NOMO-1 treated with dmso at 0.1 percent for 144 hours (cell line): Measurements from ENCODE around the gene KCNE4.

Experiments
- DNase-seq: peaks from one replicate; lab custom pipeline; 2025; ENCODE audit not compliant: unreplicated experiment; lab: John Stamatoyannopoulos, UW

The KCNE4 gene

GRCh38 chr2:223051693-223052289 is at the start of gene KCNE4:
Gene KCNE4 (plus strand): TSS chr2:223052190. CDS start chr2:223052831, 641 bp downstream.
- DNase-seq = no peak

DNA sequence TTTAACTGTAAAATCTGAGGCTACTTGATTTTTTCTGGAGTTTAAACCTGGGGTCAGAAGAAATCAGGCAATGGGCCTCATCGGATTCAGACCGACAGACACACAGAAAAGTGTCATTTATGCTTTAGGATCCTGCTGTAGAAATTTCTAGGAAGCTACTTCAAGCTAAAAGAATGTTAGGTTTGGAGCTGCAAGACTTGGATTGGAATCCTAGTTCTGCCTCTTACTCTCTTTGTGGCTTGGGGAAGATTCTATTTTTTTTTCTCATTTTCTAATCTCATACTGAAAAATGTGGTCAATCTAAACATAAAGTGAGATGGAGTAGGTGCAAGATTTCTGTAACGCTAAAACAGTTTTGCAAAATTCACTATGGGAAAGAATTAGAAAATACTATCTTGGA is 48.8 kb upstream of the KCNE4 start:
- DNase-seq = no peak

GRCh38 chr2:223005496-223005895 is 46.5 kb upstream of the KCNE4 start:
- DNase-seq = no peak

- no peak for DNase-seq
Measured at GRCh38 chr2:223007531-223007930, 44.5 kb upstream of the KCNE4 start.

- no peak for DNase-seq
Measured at GRCh38 chr2:223008162-223008561, 43.8 kb upstream of the KCNE4 start.

- no peak for DNase-seq
Measured at GRCh38 chr2:223008956-223009355, 43.0 kb upstream of the KCNE4 start.

GRCh38 chr2:223010641-223011040 is 41.3 kb upstream of the KCNE4 start:
- no peak for DNase-seq

GRCh38 chr2:223012291-223012690 is 39.7 kb upstream of the KCNE4 start:
- no peak for DNase-seq

DNA sequence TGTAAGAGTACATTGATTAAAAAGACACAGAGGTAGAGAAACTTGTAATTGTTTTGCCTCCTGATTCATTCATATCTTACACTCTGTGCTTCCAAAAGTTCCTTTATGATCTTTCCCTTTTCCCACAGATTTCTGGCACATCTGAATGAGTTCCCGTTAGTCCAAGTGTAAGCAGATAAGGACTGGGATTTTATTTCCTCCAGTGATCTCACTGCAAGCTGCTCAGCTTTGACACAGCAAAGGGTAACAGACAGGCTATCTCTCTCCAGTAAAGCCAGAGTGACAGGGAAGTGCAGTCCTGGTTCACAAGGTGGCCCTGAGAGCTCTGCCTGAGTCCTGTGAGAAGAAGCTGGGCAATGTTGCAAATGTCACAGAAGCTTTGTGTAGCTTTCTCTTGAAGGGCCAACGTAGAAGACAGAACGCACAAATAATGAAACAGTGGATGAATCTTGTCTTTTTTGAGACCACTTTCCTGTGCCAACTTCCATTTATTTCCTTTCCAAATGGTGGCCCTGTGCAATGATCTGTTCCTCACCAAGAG is 32.5 kb upstream of the KCNE4 start:
- no peak for DNase-seq

GRCh38 chr2:223019987-223020717 is 31.8 kb upstream of the KCNE4 start:
- no peak for DNase-seq

GRCh38 chr2:223020971-223021675 is 30.9 kb upstream of the KCNE4 start:
- no peak for DNase-seq

GRCh38 chr2:223026357-223027110 is 25.5 kb upstream of the KCNE4 start:
- DNase-seq = no peak

DNA sequence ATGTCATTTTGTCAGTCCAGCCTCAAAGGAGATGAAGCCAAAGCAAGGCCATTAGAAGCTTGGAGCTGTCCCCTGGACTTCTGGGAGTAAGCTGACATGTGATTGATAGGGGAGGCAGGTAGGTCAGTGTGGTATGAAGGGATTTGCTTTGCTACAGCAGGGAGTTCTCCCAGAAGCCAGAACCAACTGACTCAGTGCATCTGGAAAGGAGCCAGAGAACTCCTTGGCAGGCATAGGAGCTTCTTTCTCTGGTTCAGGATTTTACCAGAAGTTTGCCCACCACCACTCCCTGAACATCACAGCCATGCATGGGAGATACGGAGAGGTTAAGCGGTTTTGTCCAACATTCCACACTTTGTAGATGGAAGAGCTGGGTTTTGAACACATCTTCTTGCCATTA is 24.5 kb upstream of the KCNE4 start:
- no peak for DNase-seq

- no peak for DNase-seq
Measured at GRCh38 chr2:223029287-223029686, 22.7 kb upstream of the KCNE4 start.

- no peak for DNase-seq
Measured at GRCh38 chr2:223032187-223033142, 19.5 kb upstream of the KCNE4 start.

DNA sequence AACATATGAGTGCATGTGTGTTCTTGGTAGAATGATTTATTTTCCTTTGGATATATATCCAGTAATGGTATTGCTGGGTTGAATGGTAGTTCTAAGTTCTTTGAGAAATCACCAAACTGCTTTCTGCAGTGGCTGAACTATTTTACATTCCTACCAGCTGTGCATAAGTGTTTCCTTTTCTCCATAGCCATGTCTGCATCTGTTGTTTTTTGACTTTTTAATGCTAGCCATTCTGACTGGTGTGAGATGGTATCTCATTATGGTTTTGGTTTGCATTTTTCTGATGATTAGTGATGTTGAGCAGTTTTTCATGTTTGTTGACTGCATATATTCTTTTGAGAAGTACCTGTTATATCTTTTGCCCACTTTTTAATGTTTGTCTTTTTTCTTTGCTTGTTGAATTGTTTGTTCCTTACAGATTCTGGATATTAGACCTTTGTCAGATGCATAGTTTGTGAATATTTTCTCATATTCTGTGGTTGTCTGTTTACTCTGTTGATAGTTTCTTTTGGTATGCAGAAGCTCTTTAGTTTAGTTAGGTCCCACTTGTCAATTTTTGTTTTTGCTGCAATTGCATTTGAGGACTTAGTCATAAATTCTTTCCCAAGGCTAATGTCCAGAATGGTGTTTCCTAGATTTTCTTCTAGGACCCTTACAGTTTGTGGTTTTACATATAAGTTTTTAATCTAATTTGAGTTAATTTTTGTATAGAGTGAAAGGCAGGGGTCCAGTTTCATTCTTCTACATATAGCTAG is 17.6 kb upstream of the KCNE4 start:
- DNase-seq = no peak

- DNase-seq = no peak
Measured at GRCh38 chr2:223036790-223037444, 15.1 kb upstream of the KCNE4 start.

DNA sequence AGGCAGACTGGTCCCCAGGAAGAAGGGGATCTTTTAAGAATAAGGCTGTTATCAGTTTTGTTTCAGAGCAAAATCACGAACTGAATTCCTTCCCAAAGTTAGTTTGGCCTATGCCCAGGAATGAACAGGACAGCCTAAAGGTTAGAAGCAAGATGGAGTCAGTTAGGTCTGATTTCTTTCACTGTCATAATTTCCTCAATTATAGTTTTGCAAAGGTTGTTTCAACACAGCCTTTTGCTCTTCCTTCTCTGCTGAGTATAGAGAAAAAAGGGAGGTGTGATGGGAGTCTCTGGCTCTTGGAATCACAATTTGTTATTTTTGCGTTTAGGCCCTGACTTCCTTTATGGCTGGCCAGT is 14.6 kb upstream of the KCNE4 start:
- DNase-seq = no peak

DNA sequence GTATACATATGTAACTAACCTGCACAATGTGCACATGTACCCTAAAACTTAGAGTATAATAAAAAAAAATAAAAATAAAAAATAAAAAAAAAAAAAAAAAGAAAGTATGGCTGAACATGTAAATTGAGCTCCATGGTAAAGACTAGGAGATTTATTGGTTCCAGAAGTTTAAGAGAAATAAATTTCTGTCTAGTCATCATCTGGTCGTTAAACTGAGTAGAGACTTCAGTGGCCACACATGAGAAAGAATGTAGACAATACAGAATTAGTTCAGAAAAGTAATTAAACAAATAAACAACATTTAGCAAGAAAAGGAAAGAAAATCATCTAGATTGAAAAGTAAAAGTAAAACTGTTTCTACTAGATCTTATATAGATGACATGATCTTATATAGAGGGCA is 12.4 kb upstream of the KCNE4 start:
- no peak for DNase-seq
